SH-SY5Y (cell line): Measurements from ENCODE around the gene TEX11.

ENCODE experiments used
- GATA2 ChIP-seq: IDR thresholded peaks from 2 replicates; pipeline ENCODE4 v1.6.1; 2011; ENCODE audit warnings: mild to moderate bottlenecking, low read depth, low read length
- GATA3 ChIP-seq: IDR thresholded peaks from 2 replicates; pipeline ENCODE4 v1.6.1; 2011; ENCODE audit warnings: low read depth, mild to moderate bottlenecking, low read length, moderate library complexity

- TF ChIP-seq GATA3 (no peak), GATA2 (no peak)
Observed at GRCh38 chrX:70553516-70553915, 355.0 kb downstream of the TEX11 start.
